ENCODE data around the gene THAP3.

GRCh38 chr1:6625584-6626149, 999 bp downstream of the THAP3 start:
- no peak for TF ChIP-seq CTCF (conservative IDR thresholded peaks at IDR 0.05; ENCODE audit: low read length)
- no peak for TF ChIP-seq EZH2phosphoT487 (IDR thresholded peaks at IDR 0.05; ENCODE audit: borderline replicate concordance)
